Renal cortex interstitium (tissue), 11 donors: ENCODE results near the gene DENND1B. TPM values are rescaled to one million over a fixed set of nuclear protein-coding genes. Genes with fewer than 3 reads are reported as not detected.
"Not testable (repeated sequence)": the region's sequence is repeated elsewhere in the genome, so short reads cannot be mapped to it uniquely, and the experiment has no call there.

ENCODE experiments used
- DNase-seq, 11 donors: peaks; one replicate each; pipeline ENCODE4 v3.0.0-alpha.2; 2013; ENCODE audit warnings: low read depth in 9 of 11, low spot score in 4 of 11; ENCODE audit errors: extremely low read depth in 1 of 11
- polyA plus RNA-seq, 3 donors: library from polyadenylated mRNA; unstranded; fragments of 120-200 nt; gene quantifications; one replicate each; pipeline ENCODE4 v1.2.1, GENCODE V29; 2013; ENCODE audit not compliant: insufficient read length in 3 of 3

DENND1B gene
- polyA plus RNA-seq, 3 donors: 10.5 to 12.9 (median 12.6) TPM

GRCh38 chr1:197521118-197521739 is 254.1 kb downstream of the DENND1B start:
- DNase-seq: peak in 4 of 11 donors; percentile 9 to 17 (median 15)

- DNase-seq: no peak
Measured at GRCh38 chr1:197519741-197520334, 255.4 kb downstream of the DENND1B start.

GRCh38 chr1:197515421-197515820 is 259.9 kb downstream of the DENND1B start:
- no peak for DNase-seq

- DNase-seq: no peak
Measured at GRCh38 chr1:197510691-197511378, 264.4 kb downstream of the DENND1B start.

GRCh38 chr1:197496722-197497121 is 278.6 kb downstream of the DENND1B start:
- DNase-seq: no peak

GRCh38 chr1:197491505-197491904 is 283.8 kb downstream of the DENND1B start:
- DNase-seq: not testable (repeated sequence)

- DNase-seq: no peak
Measured at GRCh38 chr1:197486946-197487345, 288.3 kb downstream of the DENND1B start.

GRCh38 chr1:197485790-197486189 is 289.5 kb downstream of the DENND1B start:
- no peak for DNase-seq

- peak in 1 of 11 donors; percentile 8 for DNase-seq
Measured at GRCh38 chr1:197481101-197481500, 294.2 kb downstream of the DENND1B start.

- DNase-seq: no peak
Measured at GRCh38 chr1:197480446-197480845, 294.8 kb downstream of the DENND1B start.

GRCh38 chr1:197472141-197472540 is 303.1 kb downstream of the DENND1B start:
- no peak for DNase-seq

GRCh38 chr1:197471248-197471985 is 303.9 kb downstream of the DENND1B start:
- no peak for DNase-seq

GRCh38 chr1:197470330-197470729 is 304.9 kb downstream of the DENND1B start:
- DNase-seq: no peak

- no peak for DNase-seq
Measured at GRCh38 chr1:197469620-197470210, 305.6 kb downstream of the DENND1B start.

GRCh38 chr1:197468543-197469175 is 306.6 kb downstream of the DENND1B start:
- DNase-seq: no peak

- DNase-seq: no peak
Measured at GRCh38 chr1:197467881-197468280, 307.4 kb downstream of the DENND1B start.

- DNase-seq: no peak
Measured at GRCh38 chr1:197466813-197467212, 308.5 kb downstream of the DENND1B start.

GRCh38 chr1:197465528-197466327 is 309.6 kb downstream of the DENND1B start:
- no peak for DNase-seq
